SH-SY5Y (cell line): ENCODE data around the gene ACOT9.

ENCODE experiments used
- GATA2 ChIP-seq: IDR thresholded peaks from 2 replicates; pipeline ENCODE4 v1.6.1; 2011; ENCODE audit warnings: mild to moderate bottlenecking, low read depth, low read length
- GATA3 ChIP-seq: IDR thresholded peaks from 2 replicates; pipeline ENCODE4 v1.6.1; 2011; ENCODE audit warnings: low read depth, mild to moderate bottlenecking, low read length, moderate library complexity

DNA sequence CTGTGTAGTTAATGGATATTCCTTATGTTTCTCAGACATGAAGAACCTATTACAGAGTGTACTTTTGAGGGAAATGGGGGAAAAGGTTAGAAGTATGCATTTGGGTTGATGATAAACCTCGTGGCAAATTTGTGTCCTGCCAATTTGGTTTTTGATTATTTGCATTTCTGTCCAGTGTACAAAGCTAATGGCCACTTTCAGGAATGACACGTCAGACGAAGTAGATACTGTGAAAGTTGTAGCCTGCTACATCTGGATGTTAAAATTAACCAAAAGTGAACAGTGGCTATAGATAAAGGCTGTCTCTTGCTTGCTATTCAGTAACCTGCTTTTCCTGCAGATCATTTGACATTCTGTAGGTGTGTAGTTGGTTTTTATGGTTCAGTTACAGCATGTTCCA is 74.7 kb downstream of the ACOT9 start:
- TF ChIP-seq GATA2 (no peak), GATA3 (no peak)
